Smooth muscle cell (in vitro differentiated cells): Measurements from ENCODE around the gene EPDR1. TPM values are rescaled to one million over a fixed set of nuclear protein-coding genes. Genes with fewer than 3 reads are reported as not detected.

Experiments
- DNase-seq: peaks from one replicate; lab custom pipeline; 2025; ENCODE audit not compliant: unreplicated experiment; lab: John Stamatoyannopoulos, UW
- H2AFZ ChIP-seq: fragments of 200-600 bp; sonication (generic); 2 replicates; pipeline ENCODE4 v1.6.0; 2016; ENCODE audit warnings: antibody characterized with exemption, low read depth, mild to moderate bottlenecking
- H3F3A ChIP-seq: fragments of 200-600 bp; sonication (generic); 2 replicates; pipeline ENCODE4 v1.6.0; 2017; ENCODE audit warnings: antibody characterized with exemption, low read depth
- H3K27ac ChIP-seq: fragments of 200-600 bp; sonication (generic); 2 replicates; pipeline ENCODE4 v1.5.1; 2016; ENCODE audit warnings: low read depth, mild to moderate bottlenecking
- H3K27me3 ChIP-seq: fragments of 200-600 bp; sonication (generic); 2 replicates; pipeline ENCODE4 v1.6.1; 2016; ENCODE audit warnings: low read depth, mild to moderate bottlenecking
- H3K36me3 ChIP-seq: fragments of 200-600 bp; sonication (generic); 2 replicates; pipeline ENCODE4 v1.5.1; 2016; ENCODE audit warnings: low read depth
- H3K4me1 ChIP-seq: fragments of 200-600 bp; sonication (generic); 2 replicates; pipeline ENCODE4 v1.5.1; 2016; ENCODE audit warnings: low read depth
- H3K4me2 ChIP-seq: fragments of 200-600 bp; sonication (generic); 2 replicates; pipeline ENCODE4 v1.6.0; 2016; ENCODE audit warnings: mild to moderate bottlenecking
- H3K4me3 ChIP-seq: fragments of 200-600 bp; sonication (generic); 2 replicates; pipeline ENCODE4 v1.5.1; 2016; ENCODE audit warnings: mild to moderate bottlenecking
- H3K79me2 ChIP-seq: fragments of 200-600 bp; sonication (generic); 2 replicates; pipeline ENCODE4 v1.6.0; 2016; ENCODE audit warnings: low read depth, mild to moderate bottlenecking
- H3K9ac ChIP-seq: fragments of 200-600 bp; sonication (generic); 2 replicates; pipeline ENCODE4 v1.6.0; 2016; ENCODE audit warnings: low read depth
- H3K9me3 ChIP-seq: fragments of 200-600 bp; sonication (generic); replicated peaks from 2 replicates; pipeline ENCODE4 v1.5.1; 2016; ENCODE audit warnings: low read depth
- H4K20me1 ChIP-seq: fragments of 200-600 bp; sonication (generic); 2 replicates; pipeline ENCODE4 v1.6.0; 2016; ENCODE audit warnings: low read depth
- WGBS: methylation state at CpG from one replicate; pipeline ENCODE4 v1.1.7; 2016; ENCODE audit warnings: low lambda C conversion rate; 5-methylcytosine and 5-hydroxymethylcytosine counted together
- polyA plus RNA-seq: library from polyadenylated mRNA; unstranded; fragments of >200 nt; fragmentation: Nextera tagmentation; extraction: Ambion mirVana; gene quantifications from 2 replicates; pipeline ENCODE4 v1.2.1, GENCODE V29; 2016
- total RNA-seq: library from RNA; depleted of rRNA; stranded (reverse); fragments of >200 nt; gene quantifications from 2 replicates; pipeline ENCODE4 v1.2.3, GENCODE V29; 2014
- TF ChIP-seq, protein P1 (sequence below): fragments of 200-600 bp; sonication (generic); IDR thresholded peaks from 2 replicates; pipeline ENCODE4 v1.5.1; 2017; ENCODE audit warnings: borderline replicate concordance, mild to moderate bottlenecking, antibody characterized with exemption; ENCODE audit not compliant: insufficient read depth, poor library complexity, severe bottlenecking

EPDR1 gene
- total and polyA plus RNA-seq, 2 experiments from 2014 or later: 11.1 to 17.1 TPM

DNA sequence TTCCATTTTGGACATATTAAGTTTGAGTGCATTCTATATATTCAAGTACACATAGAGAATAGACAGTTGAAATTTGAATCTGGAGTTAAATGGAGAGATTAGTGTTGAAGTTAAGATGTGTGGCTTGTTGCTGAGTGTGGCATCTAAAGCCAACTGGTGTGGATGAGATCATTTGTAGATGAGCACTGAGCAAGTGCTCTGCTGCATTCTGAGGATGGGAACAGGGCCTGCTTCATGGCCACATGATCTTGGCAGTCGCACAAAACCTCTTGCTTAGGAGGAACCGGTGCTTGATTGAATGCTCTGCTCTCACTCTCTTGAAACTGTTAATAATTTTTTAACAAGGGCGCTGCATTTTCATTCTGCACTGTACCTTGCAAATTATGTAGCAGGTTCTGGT is 62.0 kb downstream of the EPDR1 start:
- 97% methylated on average over 3 of the region's 3 CpGs for WGBS
- H3K27ac ChIP-seq: no peak overlapping the region
- H3K4me3 ChIP-seq: no peak overlapping the region
- no peak overlapping the region for H3K9ac ChIP-seq
- H4K20me1 ChIP-seq: no peaks in the 10 kb centered on the region
- H2AFZ ChIP-seq: no peak overlapping the region
- no peaks in the 10 kb centered on the region for H3K79me2 ChIP-seq
- peaks cover 13% of the 10 kb centered on the region for H3K4me1 ChIP-seq
- DNase-seq: no peak
- no peak overlapping the region for H3K4me2 ChIP-seq
- H3K36me3 ChIP-seq: no peaks in the 10 kb centered on the region
- H3F3A ChIP-seq: no peaks in the 10 kb centered on the region
- TF ChIP-seq, protein P1, sequence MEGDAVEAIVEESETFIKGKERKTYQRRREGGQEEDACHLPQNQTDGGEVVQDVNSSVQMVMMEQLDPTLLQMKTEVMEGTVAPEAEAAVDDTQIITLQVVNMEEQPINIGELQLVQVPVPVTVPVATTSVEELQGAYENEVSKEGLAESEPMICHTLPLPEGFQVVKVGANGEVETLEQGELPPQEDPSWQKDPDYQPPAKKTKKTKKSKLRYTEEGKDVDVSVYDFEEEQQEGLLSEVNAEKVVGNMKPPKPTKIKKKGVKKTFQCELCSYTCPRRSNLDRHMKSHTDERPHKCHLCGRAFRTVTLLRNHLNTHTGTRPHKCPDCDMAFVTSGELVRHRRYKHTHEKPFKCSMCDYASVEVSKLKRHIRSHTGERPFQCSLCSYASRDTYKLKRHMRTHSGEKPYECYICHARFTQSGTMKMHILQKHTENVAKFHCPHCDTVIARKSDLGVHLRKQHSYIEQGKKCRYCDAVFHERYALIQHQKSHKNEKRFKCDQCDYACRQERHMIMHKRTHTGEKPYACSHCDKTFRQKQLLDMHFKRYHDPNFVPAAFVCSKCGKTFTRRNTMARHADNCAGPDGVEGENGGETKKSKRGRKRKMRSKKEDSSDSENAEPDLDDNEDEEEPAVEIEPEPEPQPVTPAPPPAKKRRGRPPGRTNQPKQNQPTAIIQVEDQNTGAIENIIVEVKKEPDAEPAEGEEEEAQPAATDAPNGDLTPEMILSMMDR: no peak
- no peaks in the 10 kb centered on the region for H3K9me3 ChIP-seq
- peaks cover 13% of the 10 kb centered on the region for H3K27me3 ChIP-seq

DNA sequence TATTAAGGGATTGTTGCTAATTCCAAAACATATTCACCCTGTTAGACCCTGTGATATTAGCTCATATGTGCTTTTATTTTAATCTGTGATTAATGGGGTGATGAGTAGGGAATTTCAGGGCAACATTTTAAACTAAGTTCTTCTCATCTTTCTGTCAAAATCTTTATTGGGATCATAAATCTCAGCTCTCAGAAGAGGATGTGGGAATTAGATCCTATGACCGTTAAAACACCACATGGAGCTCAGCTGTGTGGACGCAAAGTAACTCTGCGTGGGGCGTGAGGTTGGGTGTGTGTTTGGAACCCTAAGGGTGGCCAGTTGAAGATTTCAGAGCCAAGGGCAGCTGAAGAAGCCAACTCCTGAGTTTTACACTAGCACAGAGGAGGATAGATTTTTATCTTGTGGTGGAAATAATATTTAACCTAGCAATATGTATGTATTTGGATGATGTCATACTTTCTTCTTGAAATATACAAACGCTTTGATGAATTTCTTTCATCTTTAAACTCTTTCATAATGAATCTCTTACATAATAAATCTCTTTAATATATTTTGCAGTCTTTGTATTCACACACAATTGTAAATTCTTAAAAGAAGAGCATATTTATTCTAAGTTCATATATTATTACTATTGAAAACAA is 64.4 kb downstream of the EPDR1 start:
- no peak for DNase-seq
- H3F3A ChIP-seq: no peaks in the 10 kb centered on the region
- 63% methylated on average over 5 of the region's 5 CpGs for WGBS

DNA sequence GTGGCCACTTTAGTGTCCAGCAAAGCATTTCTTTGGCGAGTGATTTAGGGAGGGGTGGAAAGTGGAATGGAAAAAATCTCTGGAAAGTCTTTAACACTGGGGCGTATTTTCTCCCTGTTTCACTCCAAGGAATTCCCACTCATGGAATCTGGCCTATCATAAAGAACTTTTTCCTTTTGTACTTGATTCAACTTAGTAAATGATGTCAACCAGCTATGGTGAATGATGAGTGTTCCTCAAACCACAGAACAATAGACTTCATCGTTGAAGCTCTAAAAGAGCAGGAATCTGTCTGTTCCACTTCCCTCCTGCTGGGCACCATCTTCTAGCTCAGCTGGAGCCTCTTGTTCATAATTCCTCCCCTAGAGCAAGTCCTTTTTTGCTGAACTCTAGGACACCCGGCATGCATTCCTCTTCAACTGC is 66.5 kb downstream of the EPDR1 start:
- Histone ChIP-seq H3F3A (no peaks in the 10 kb centered on the region), H4K20me1 (no peaks in the 10 kb centered on the region), H3K4me2 (no peak overlapping the region), H3K79me2 (no peaks in the 10 kb centered on the region), H3K36me3 (no peaks in the 10 kb centered on the region), H3K27me3 (peaks cover 13% of the 10 kb centered on the region), H3K9ac (no peak overlapping the region), H3K4me3 (no peak overlapping the region), H3K4me1 (peaks cover 18% of the 10 kb centered on the region), H3K27ac (no peak overlapping the region), H3K9me3 (no peaks in the 10 kb centered on the region), H2AFZ (no peak overlapping the region)
- TF ChIP-seq, protein P1: no peak
- DNase-seq: no peak
- WGBS: 63% methylated on average over 4 of the region's 4 CpGs

More for the DNA sequence above, 64.4 kb downstream of the EPDR1 start:
- no peaks in the 10 kb centered on the region for H3K79me2 ChIP-seq
- H3K36me3 ChIP-seq: no peaks in the 10 kb centered on the region
- no peak overlapping the region for H3K4me2 ChIP-seq
- H3K9ac ChIP-seq: no peak overlapping the region
- H4K20me1 ChIP-seq: no peaks in the 10 kb centered on the region
- H2AFZ ChIP-seq: no peak overlapping the region
- peaks cover 18% of the 10 kb centered on the region for H3K4me1 ChIP-seq
- H3K4me3 ChIP-seq: no peak overlapping the region
- TF ChIP-seq, protein P1: no peak
- peaks cover 13% of the 10 kb centered on the region for H3K27me3 ChIP-seq
- no peak overlapping the region for H3K27ac ChIP-seq
- no peaks in the 10 kb centered on the region for H3K9me3 ChIP-seq

DNA sequence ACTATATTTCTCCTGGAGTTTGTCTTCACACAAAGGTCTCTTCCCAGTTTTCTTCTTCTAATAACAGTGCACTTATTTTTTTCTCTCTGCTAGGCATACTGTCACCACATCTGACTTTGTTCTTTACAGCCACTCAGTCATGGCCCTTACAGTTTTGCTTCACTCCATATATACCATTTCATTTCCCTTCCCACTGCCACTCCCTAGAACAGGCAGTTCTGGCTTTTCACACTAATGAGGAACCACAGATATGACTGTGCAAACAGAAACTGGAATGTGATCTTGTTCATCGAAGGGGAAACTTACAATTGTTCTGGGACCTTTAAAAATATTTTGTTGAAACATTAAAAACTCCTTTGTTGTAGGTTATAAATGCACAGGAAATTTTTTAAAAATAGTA is 67.3 kb downstream of the EPDR1 start:
- 59% methylated on average over 1 of the region's 1 CpG for WGBS
- H3K4me2 ChIP-seq: no peak overlapping the region
- H3K9ac ChIP-seq: no peak overlapping the region

More for the DNA sequence above, 67.3 kb downstream of the EPDR1 start:
- H3K9me3 ChIP-seq: no peaks in the 10 kb centered on the region
- no peaks in the 10 kb centered on the region for H3F3A ChIP-seq
- TF ChIP-seq, protein P1: no peak
- H3K27me3 ChIP-seq: peaks cover 13% of the 10 kb centered on the region
- peak overlapping the region; percentile 1 for H3K27ac ChIP-seq
- DNase-seq: no peak
- no peaks in the 10 kb centered on the region for H3K79me2 ChIP-seq
- H2AFZ ChIP-seq: no peak overlapping the region
- H3K4me1 ChIP-seq: peaks cover 18% of the 10 kb centered on the region
- no peaks in the 10 kb centered on the region for H4K20me1 ChIP-seq
- H3K4me3 ChIP-seq: no peak overlapping the region
- H3K36me3 ChIP-seq: no peaks in the 10 kb centered on the region
